Psoas muscle (tissue), 8 donors: ENCODE measurements around the gene CFAP100. TPM values are rescaled to one million over a fixed set of nuclear protein-coding genes. Genes with fewer than 3 reads are reported as not detected.

Experiments used
- ATAC-seq, 4 donors: fragments of 200-7000 bp; cut with Tn5 transposase; one replicate each; pipeline ENCODE4 v1.9.1; 2020; ENCODE audit warnings: moderate library complexity in 3 of 4, mild to moderate bottlenecking in 2 of 4
- DNase-seq, 2 donors: peaks; one replicate each; pipeline ENCODE4 v3.0.0-alpha.2; 2020
- H3K27ac ChIP-seq: fragments of 200-600 bp; one replicate; pipeline ENCODE4 v1.8.0; 2022
- H3K27me3 ChIP-seq, 3 donors: fragments of 200-600 bp in 1 of 3; one replicate each; pipeline versions ENCODE4 v1.6.1 to v1.8.0; 2013 to 2022; ENCODE audit warnings: low read length in 2 of 3, mild to moderate bottlenecking in 2 of 3, moderate library complexity in 1 of 3; ENCODE audit not compliant: insufficient read depth in 3 of 3
- H3K36me3 ChIP-seq, 2 donors: fragments of 200-600 bp in 1 of 2; one replicate each; pipeline versions ENCODE4 v1.6.1 to v1.8.0; 2013 to 2022; ENCODE audit warnings: low read depth in 1 of 2, mild to moderate bottlenecking in 1 of 2, moderate library complexity in 1 of 2; ENCODE audit not compliant: insufficient read depth in 1 of 2
- H3K4me1 ChIP-seq: fragments of 200-600 bp; one replicate; pipeline ENCODE4 v1.8.0; 2022
- H3K4me3 ChIP-seq: fragments of 200-600 bp; one replicate; pipeline ENCODE4 v1.8.0; 2022; ENCODE audit warnings: mild to moderate bottlenecking
- H3K9me3 ChIP-seq: fragments of 200-600 bp; one replicate; pipeline ENCODE4 v1.8.0; 2022
- WGBS, 3 donors: extraction: QIAGEN DNeasy Blood & Tissue Kit; methylation state at CpG; one replicate each; pipeline versions ENCODE4 v1.1.6 to v1.1.7; 2013; 5-methylcytosine and 5-hydroxymethylcytosine counted together
- intact Hi-C, 2 donors: fragments of 100-400 bp; cut with DNase I; formaldehyde crosslinking; loops; one replicate each; pipeline versions ENCODE4 v1.11.0 to v1.14.2; 2022
- polyA plus RNA-seq, 3 donors: library from polyadenylated mRNA; stranded (reverse); fragments of 200-250 nt; gene quantifications; one replicate each; pipeline ENCODE4 v1.2.3, GENCODE V29; 2013
- total RNA-seq, 4 donors: library from RNA; stranded (reverse); fragmentation: NEBNext Ultra II Directional in 2 of 4; extraction: Animal tissue kit (Norgen Biotek cat#: 25700) in 2 of 4; gene quantifications; one replicate each; pipeline versions ENCODE4 v1.2.1 to v1.2.4, GENCODE V29; 2021 to 2023
- TF ChIP-seq, protein P1 (sequence below): fragments of 200-600 bp; IDR thresholded peaks from one replicate; pipeline ENCODE4 v1.8.0; 2022; ENCODE audit warnings: antibody characterized with exemption
- donor health status: healthy with polysubstance abuse.
- donor health status: DM: no; HTN: no; CAD: no; lungs with moderate emphysema.
- donor health status: Bipolar disorder and iron deficiency.
- donor health status: healthy.
- donor health status: DM: yes; HTN: yes; CAD: no.
- donor health status: DM: no; HTN: no; CAD: no.
- donor health status: DM: no; HTN: no; CAD: no.
- donor health status: DM: yes; HTN: yes; CAD: no.

The CFAP100 gene
- total and polyA plus RNA-seq, 7 donors: not detected

DNA sequence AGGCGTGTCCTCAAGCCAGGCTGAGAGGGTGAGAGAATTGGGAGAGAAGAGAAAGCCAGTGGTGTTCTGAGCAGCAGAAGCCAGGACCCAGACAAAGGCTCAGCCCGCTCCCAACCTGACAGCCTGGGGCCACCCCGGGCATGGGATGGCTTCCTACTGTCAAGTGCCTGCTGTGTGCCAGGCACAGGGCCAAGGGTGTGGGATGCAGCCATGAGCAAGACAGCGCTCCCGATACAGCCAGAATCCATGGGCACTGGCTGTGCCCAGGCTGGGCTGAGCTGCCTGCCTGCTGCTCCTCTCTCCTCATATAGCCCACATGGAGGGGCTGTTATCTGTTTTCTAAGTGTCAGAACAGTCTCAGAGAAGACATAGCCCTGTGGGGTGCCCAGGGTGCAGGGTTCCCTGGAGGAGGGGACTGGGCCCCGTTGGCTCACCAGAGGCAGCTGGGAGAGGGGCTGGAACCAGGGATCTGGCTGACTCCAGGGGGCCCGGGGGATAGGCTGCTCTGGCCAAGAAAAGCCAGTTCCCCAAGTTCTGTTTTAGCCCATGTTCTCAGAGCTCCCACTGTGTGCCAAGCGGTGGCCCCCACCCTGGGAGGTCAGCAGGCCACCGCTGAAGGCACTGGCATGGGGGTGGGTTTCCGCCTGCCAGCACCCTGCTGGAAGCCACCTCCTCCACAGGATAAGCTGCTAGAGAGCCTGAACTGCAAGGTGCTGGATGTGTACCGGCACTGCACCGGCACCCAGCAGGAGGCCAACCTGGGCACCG lies 39.0 kb downstream of the CFAP100 start:
- DNase-seq: peak; percentile 53 to 75
- peaks cover 6% of the 10 kb centered on the region for H3K4me1 ChIP-seq
- 70 to 84% (median 72%) methylated on average over 13 of the region's 13 CpGs for WGBS, 3 donors
- H3K36me3 ChIP-seq: peaks cover 0 to 36% of the 10 kb centered on the region in 2 donors
- peak; percentile 80 to 86 (median 82) for ATAC-seq
- intact Hi-C loops: no loop called here
- H3K27me3 ChIP-seq: no peaks in the 10 kb centered on the region
- no peaks in the 10 kb centered on the region for H3K9me3 ChIP-seq
- H3K4me3 ChIP-seq: no peak overlapping the region
- TF ChIP-seq, protein P1, sequence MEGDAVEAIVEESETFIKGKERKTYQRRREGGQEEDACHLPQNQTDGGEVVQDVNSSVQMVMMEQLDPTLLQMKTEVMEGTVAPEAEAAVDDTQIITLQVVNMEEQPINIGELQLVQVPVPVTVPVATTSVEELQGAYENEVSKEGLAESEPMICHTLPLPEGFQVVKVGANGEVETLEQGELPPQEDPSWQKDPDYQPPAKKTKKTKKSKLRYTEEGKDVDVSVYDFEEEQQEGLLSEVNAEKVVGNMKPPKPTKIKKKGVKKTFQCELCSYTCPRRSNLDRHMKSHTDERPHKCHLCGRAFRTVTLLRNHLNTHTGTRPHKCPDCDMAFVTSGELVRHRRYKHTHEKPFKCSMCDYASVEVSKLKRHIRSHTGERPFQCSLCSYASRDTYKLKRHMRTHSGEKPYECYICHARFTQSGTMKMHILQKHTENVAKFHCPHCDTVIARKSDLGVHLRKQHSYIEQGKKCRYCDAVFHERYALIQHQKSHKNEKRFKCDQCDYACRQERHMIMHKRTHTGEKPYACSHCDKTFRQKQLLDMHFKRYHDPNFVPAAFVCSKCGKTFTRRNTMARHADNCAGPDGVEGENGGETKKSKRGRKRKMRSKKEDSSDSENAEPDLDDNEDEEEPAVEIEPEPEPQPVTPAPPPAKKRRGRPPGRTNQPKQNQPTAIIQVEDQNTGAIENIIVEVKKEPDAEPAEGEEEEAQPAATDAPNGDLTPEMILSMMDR: no peak
- peak overlapping the region; percentile 15 for H3K27ac ChIP-seq

GRCh38 chr3:126434264-126434590 lies 39.5 kb downstream of the CFAP100 start:
- peak in 1 of 4 donors; percentile 3 for ATAC-seq
- TF ChIP-seq, protein P1: no peak

DNA sequence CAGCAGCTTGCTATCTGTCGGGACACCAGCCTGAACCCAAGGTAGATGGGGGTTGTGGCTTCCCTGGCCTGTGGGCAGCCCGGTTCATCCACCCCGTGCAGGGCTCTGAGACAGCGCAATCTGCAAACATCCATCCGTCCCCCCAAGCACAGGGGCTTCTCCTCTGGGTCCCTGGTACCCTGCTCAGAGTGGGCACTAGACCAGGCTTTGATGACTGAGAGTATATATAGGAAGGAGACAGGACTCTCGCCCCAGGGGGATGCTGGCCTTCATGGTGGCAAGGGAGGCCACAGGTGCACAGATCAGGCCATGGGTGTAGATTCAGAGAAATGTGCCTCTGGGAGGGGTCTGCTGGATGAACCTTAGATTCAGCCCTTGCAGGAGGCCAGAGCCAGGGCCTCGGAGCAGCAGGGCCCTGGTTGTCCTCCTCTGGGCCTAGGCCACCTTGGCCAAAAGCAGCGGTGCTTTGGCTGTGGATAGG lies 40.3 kb downstream of the CFAP100 start:
- ATAC-seq: no peak
- Histone ChIP-seq H3K27ac (no peak overlapping the region), H3K4me3 (no peak overlapping the region), H3K36me3 (peaks cover 0 to 49% of the 10 kb centered on the region in 2 donors), H3K27me3 (no peaks in the 10 kb centered on the region), H3K4me1 (peaks cover 6% of the 10 kb centered on the region), H3K9me3 (no peaks in the 10 kb centered on the region)
- WGBS, 3 donors: 91 to 93% (median 93%) methylated on average over 7 to 8 of the region's 8 CpGs
- TF ChIP-seq, protein P1: no peak
- no peak for DNase-seq
- intact Hi-C loops: no loop called here

More at GRCh38 chr3:126434264-126434590, 39.5 kb downstream of the CFAP100 start:
- WGBS, 3 donors: 87 to 95% (median 90%) methylated on average over 6 of the region's 6 CpGs
- peaks cover 6% of the 10 kb centered on the region for H3K4me1 ChIP-seq
- H3K36me3 ChIP-seq: peaks cover 0 to 42% of the 10 kb centered on the region in 2 donors
- no peak for DNase-seq
- no peak overlapping the region for H3K27ac ChIP-seq
- H3K4me3 ChIP-seq: no peak overlapping the region
- H3K9me3 ChIP-seq: no peaks in the 10 kb centered on the region
- intact Hi-C loops: no loop called here
- H3K27me3 ChIP-seq: no peaks in the 10 kb centered on the region

DNA sequence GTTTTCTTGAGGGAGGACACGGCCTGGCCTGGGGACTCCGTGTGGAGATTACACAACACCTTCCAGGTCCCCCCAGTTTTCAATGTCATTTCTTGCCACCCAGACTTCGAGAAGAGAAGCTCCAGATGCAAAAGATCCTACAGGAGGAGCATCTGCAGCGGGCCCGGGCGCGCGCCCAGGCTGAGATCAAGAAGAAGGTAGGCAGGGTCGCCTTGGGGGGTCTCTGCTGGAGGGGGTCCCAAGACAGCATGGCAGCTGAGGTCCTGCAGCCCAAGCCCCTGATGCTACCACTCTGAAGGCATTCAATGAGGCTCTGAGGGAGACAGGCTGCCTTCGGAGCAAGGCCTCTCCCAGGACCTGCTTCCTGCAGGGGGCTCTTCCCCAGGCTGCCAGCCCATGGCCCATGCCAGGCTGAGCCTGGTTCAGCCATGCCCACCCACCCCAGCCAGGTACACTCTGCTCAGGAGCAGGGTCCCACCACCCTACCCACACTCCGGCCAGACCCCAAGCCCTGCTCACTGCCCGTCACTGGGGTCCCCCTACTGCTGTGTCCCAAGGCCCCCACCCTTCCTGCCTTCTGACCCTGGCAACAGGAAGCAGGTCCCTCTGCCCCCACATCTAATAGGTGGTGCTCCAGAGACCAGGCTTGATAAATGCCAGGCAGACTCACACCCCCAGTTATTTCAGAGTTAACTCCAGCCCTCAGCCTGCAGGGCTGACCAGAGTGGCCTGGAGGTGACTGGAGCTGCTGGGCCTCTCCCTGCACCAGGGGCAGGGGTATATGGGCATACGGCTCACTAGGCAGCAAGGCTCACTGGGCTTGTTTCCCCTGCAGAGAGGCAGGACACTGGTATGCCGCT lies 41.0 kb downstream of the CFAP100 start:
- TF ChIP-seq, protein P1: no peak
- H3K9me3 ChIP-seq: no peaks in the 10 kb centered on the region
- DNase-seq: no peak
- WGBS, 3 donors: 93 to 98% (median 96%) methylated on average over 14 of the region's 14 CpGs
- no peak for ATAC-seq
- H3K4me1 ChIP-seq: peaks cover 6% of the 10 kb centered on the region
- no peak overlapping the region for H3K4me3 ChIP-seq
- peaks cover 0 to 56% of the 10 kb centered on the region in 2 donors for H3K36me3 ChIP-seq
- intact Hi-C loops: no loop called here
- no peak overlapping the region for H3K27ac ChIP-seq
- no peaks in the 10 kb centered on the region for H3K27me3 ChIP-seq
